Parathyroid adenoma (tissue), 2 donors: ENCODE data around the gene NEIL3.

Experiments used
- H2AFZ ChIP-seq: fragments of 300-600 bp; sonication (generic); one replicate; pipeline ENCODE4 v1.7.0; 2017; ENCODE audit warnings: antibody characterized with exemption, mild to moderate bottlenecking
- H3K27ac ChIP-seq: fragments of 300-600 bp; sonication (generic); one replicate; pipeline ENCODE4 v1.7.0; 2017
- H3K27me3 ChIP-seq: fragments of 300-600 bp; sonication (generic); one replicate; pipeline ENCODE4 v1.7.0; 2017; ENCODE audit warnings: low read length; ENCODE audit not compliant: control insufficient read depth, insufficient read depth
- H3K36me3 ChIP-seq: fragments of 300-600 bp; sonication (generic); one replicate; pipeline ENCODE4 v1.7.0; 2017; ENCODE audit warnings: low read length; ENCODE audit not compliant: control insufficient read depth, insufficient read depth
- H3K4me1 ChIP-seq: fragments of 300-600 bp; sonication (generic); one replicate; pipeline ENCODE4 v1.7.0; 2017; ENCODE audit warnings: control low read depth
- H3K4me2 ChIP-seq: fragments of 300-600 bp; sonication (generic); one replicate; pipeline ENCODE4 v1.7.0; 2017; ENCODE audit warnings: low read length
- H3K4me3 ChIP-seq: fragments of 300-600 bp; sonication (generic); one replicate; pipeline ENCODE4 v1.7.0; 2017; ENCODE audit warnings: low read depth, low read length
- H3K79me2 ChIP-seq: fragments of 300-600 bp; sonication (generic); one replicate; pipeline ENCODE4 v1.7.0; 2017; ENCODE audit warnings: control low read depth
- H3K9ac ChIP-seq: fragments of 300-600 bp; sonication (generic); one replicate; pipeline ENCODE4 v1.7.0; 2017; ENCODE audit warnings: mild to moderate bottlenecking
- H3K9me3 ChIP-seq: fragments of 300-600 bp; sonication (generic); one replicate; pipeline ENCODE4 v1.7.0; 2017; ENCODE audit warnings: low read length; ENCODE audit not compliant: control insufficient read depth
- CTCF ChIP-seq: fragments of 300-600 bp; sonication (generic); IDR thresholded peaks from one replicate; pipeline ENCODE4 v1.7.0; 2017; ENCODE audit warnings: antibody characterized with exemption, mild to moderate bottlenecking
- donor health status: primary hyperparathyroidism.

Gene NEIL3

GRCh38 chr4:177351622-177352244 lies 42.1 kb downstream of the NEIL3 start:
- Histone ChIP-seq H3K9ac (no peak overlapping the region), H3K4me1 (no peaks in the 10 kb centered on the region), H3K36me3 (no peaks in the 10 kb centered on the region), H2AFZ (no peak overlapping the region), H3K27ac (no peak overlapping the region), H3K79me2 (no peaks in the 10 kb centered on the region), H3K27me3 (no peaks in the 10 kb centered on the region), H3K4me3 (no peak overlapping the region), H3K4me2 (no peak overlapping the region), H3K9me3 (no peaks in the 10 kb centered on the region)
- no peak for TF ChIP-seq CTCF

DNA sequence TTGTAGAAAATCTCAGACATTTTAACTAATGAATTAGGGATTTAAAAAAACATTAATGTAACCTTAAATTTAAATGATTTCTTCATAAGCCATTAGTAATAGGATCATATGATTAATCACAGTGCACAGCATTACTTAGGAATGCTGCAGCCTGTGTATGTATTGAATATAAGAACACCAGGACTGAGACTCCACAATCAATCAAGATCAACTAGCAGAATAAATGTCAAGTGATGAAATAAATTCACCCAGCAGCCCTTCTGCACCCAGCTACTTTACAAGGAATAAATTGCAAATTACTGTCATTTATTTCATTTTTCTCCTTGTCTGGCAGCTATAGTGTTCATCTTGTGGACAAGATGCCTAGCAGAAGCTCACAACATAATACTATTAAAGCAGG lies 46.5 kb downstream of the NEIL3 start:
- Histone ChIP-seq H3K36me3 (no peaks in the 10 kb centered on the region), H3K4me1 (no peaks in the 10 kb centered on the region), H3K27ac (no peak overlapping the region), H2AFZ (no peak overlapping the region), H3K9ac (no peak overlapping the region), H3K79me2 (no peaks in the 10 kb centered on the region), H3K4me2 (no peak overlapping the region), H3K27me3 (no peaks in the 10 kb centered on the region), H3K9me3 (no peaks in the 10 kb centered on the region), H3K4me3 (no peak overlapping the region)
- no peak for TF ChIP-seq CTCF

GRCh38 chr4:177356921-177357320 lies 47.2 kb downstream of the NEIL3 start:
- H3K4me2 ChIP-seq, result no peak overlapping the region
- no peak overlapping the region for H3K4me3 ChIP-seq
- no peak for TF ChIP-seq CTCF
- H3K36me3 ChIP-seq, result no peaks in the 10 kb centered on the region
- no peak overlapping the region for H3K27ac ChIP-seq
- H3K79me2 ChIP-seq, result no peaks in the 10 kb centered on the region
- no peak overlapping the region for H2AFZ ChIP-seq
- H3K4me1 ChIP-seq, result no peaks in the 10 kb centered on the region
- H3K9me3 ChIP-seq, result no peaks in the 10 kb centered on the region
- no peak overlapping the region for H3K9ac ChIP-seq
- no peaks in the 10 kb centered on the region for H3K27me3 ChIP-seq

DNA sequence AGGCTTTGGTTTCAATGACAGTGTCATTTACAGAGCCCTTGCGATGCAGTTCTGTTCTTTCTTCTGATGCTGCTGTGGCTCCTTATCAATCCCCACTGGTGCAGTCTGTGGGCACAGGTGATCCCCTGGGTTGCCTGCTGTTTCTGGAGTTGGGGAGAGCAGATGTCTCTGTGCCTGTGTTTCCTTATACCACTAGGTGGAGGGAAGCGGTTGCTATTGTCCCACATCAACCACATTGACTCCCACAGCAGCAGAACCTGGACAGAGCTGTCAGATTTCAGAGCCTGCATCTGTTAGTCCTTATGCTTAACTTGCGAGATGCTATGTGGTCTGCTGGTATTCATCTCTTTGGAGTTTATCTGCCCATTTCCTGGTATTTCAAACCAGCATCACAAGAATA lies 57.7 kb downstream of the NEIL3 start:
- H3K4me1 ChIP-seq, result no peaks in the 10 kb centered on the region
- no peaks in the 10 kb centered on the region for H3K36me3 ChIP-seq
- no peaks in the 10 kb centered on the region for H3K79me2 ChIP-seq
- no peaks in the 10 kb centered on the region for H3K27me3 ChIP-seq
- H3K4me2 ChIP-seq, result no peak overlapping the region
- no peak for TF ChIP-seq CTCF
- no peak overlapping the region for H3K27ac ChIP-seq
- H2AFZ ChIP-seq, result no peak overlapping the region
- H3K4me3 ChIP-seq, result no peak overlapping the region
- no peak overlapping the region for H3K9ac ChIP-seq
- H3K9me3 ChIP-seq, result no peaks in the 10 kb centered on the region

- no peaks in the 10 kb centered on the region for H3K36me3 ChIP-seq
- H3K27ac ChIP-seq, result no peak overlapping the region
- no peaks in the 10 kb centered on the region for H3K79me2 ChIP-seq
- H3K9me3 ChIP-seq, result no peaks in the 10 kb centered on the region
- no peak overlapping the region for H3K9ac ChIP-seq
- H3K4me3 ChIP-seq, result no peak overlapping the region
- H3K4me2 ChIP-seq, result no peak overlapping the region
- H3K27me3 ChIP-seq, result no peaks in the 10 kb centered on the region
- H3K4me1 ChIP-seq, result no peaks in the 10 kb centered on the region
- no peak for TF ChIP-seq CTCF
- no peak overlapping the region for H2AFZ ChIP-seq
Observed at GRCh38 chr4:177369372-177369771, 59.7 kb downstream of the NEIL3 start.
